Measurements from ENCODE around the gene SETD5. TPM values are rescaled to one million over a fixed set of nuclear protein-coding genes. Genes with fewer than 3 reads are reported as not detected.

The SETD5 gene
- total RNA-seq, 1 experiment from 2014 or later: 74.9 TPM

- peaks cover 9% of the 10 kb centered on the region for H3K4me1 ChIP-seq (ENCODE audit: insufficient read depth, low read length)
- peaks cover 62% of the 10 kb centered on the region for H3K79me2 ChIP-seq (ENCODE audit: low read length)
- H3K4me3 ChIP-seq (ENCODE audit: low read length): no peak overlapping the region
- no TSS peak for BruUV-seq (replicated peaks)
- no peaks in the 10 kb centered on the region for H3K27me3 ChIP-seq (ENCODE audit: low read length)
- H3K27ac ChIP-seq (ENCODE audit: low read length): no peak overlapping the region
- H3F3A ChIP-seq (ENCODE audit: low read length, unreplicated experiment): peaks cover 8% of the 10 kb centered on the region
- no peak overlapping the region for H3K4me2 ChIP-seq (ENCODE audit: low read length)
- no peaks in the 10 kb centered on the region for H3K9me2 ChIP-seq (replicated peaks; ENCODE audit: low read length)
- no peaks in the 10 kb centered on the region for H3K9me3 ChIP-seq (ENCODE audit: low read length)
- ChIA-PET POLR2A (ENCODE audit: unreplicated experiment) (no interaction called here), CTCF (no interaction called here)
- H4K20me1 ChIP-seq (ENCODE audit: low read length): peaks cover 20% of the 10 kb centered on the region; the same call in 1 of the 2 replicates
- H3K9ac ChIP-seq (ENCODE audit: low read length): no peak overlapping the region
- DNase-seq: no peak
- peaks cover 80% of the 10 kb centered on the region for H3K36me3 ChIP-seq (ENCODE audit: low read depth, low read length)
- no peak for ATAC-seq
- H2AFZ ChIP-seq (ENCODE audit: low read length): no peak overlapping the region
- TF ChIP-seq EZH2 (IDR thresholded peaks at IDR 0.05; ENCODE audit: low read length, unreplicated experiment) (no peak), CTCF (conservative IDR thresholded peaks at IDR 0.05; ENCODE audit: low read depth, low read length) (no peak), EZH2phosphoT487 (IDR thresholded peaks at IDR 0.05; ENCODE audit: borderline replicate concordance, low read length) (no peak)
- intact Hi-C loops (cut with micrococcal nuclease): no loop called here
Measured at GRCh38 chr3:9428411-9428810, 31.0 kb downstream of the SETD5 start.

- H3K9ac ChIP-seq (ENCODE audit: low read length): no peak overlapping the region
- no peak overlapping the region for H2AFZ ChIP-seq (ENCODE audit: low read length)
- no peak overlapping the region for H3K27ac ChIP-seq (ENCODE audit: low read length)
- H3K9me2 ChIP-seq (replicated peaks; ENCODE audit: low read length): no peaks in the 10 kb centered on the region
- ChIA-PET CTCF (no interaction called here), POLR2A (ENCODE audit: unreplicated experiment) (no interaction called here)
- H4K20me1 ChIP-seq (ENCODE audit: low read length): 0 out of 2 replicates have a peak, but pooled peaks cover 8% of the 10 kb centered on the region
- H3K4me1 ChIP-seq (ENCODE audit: insufficient read depth, low read length): no peaks in the 10 kb centered on the region
- no peaks in the 10 kb centered on the region for H3K27me3 ChIP-seq (ENCODE audit: low read length)
- no peaks in the 10 kb centered on the region for H3K9me3 ChIP-seq (ENCODE audit: low read length)
- intact Hi-C loops (cut with micrococcal nuclease): no loop called here
- H3F3A ChIP-seq (ENCODE audit: low read length, unreplicated experiment): no peaks in the 10 kb centered on the region
- H3K4me2 ChIP-seq (ENCODE audit: low read length): no peak overlapping the region
- TSS peak; percentile 4 for BruUV-seq (replicated peaks)
- peaks cover 41% of the 10 kb centered on the region for H3K79me2 ChIP-seq (ENCODE audit: low read length)
- TF ChIP-seq CTCF (conservative IDR thresholded peaks at IDR 0.05; ENCODE audit: low read depth, low read length) (no peak), EZH2phosphoT487 (IDR thresholded peaks at IDR 0.05; ENCODE audit: borderline replicate concordance, low read length) (no peak), EZH2 (IDR thresholded peaks at IDR 0.05; ENCODE audit: low read length, unreplicated experiment) (no peak)
- DNase-seq: no peak
- peaks cover 88% of the 10 kb centered on the region for H3K36me3 ChIP-seq (ENCODE audit: low read depth, low read length)
- no peak for ATAC-seq
- no peak overlapping the region for H3K4me3 ChIP-seq (ENCODE audit: low read length)
Measured at GRCh38 chr3:9430733-9431132, 33.3 kb downstream of the SETD5 start.

GRCh38 chr3:9433627-9434521, 36.5 kb downstream of the SETD5 start:
- no peaks in the 10 kb centered on the region for H3K4me1 ChIP-seq (ENCODE audit: insufficient read depth, low read length)
- CTCF ChIA-PET: no interaction called here

More at GRCh38 chr3:9433627-9434521, 36.5 kb downstream of the SETD5 start:
- no peak overlapping the region for H3K9ac ChIP-seq (ENCODE audit: low read length)
- no peak overlapping the region for H3K27ac ChIP-seq (ENCODE audit: low read length)
- POLR2A ChIA-PET (ENCODE audit: unreplicated experiment): no interaction called here
- H3K27me3 ChIP-seq (ENCODE audit: low read length): no peaks in the 10 kb centered on the region
- TSS peak; percentile 2 for BruUV-seq (replicated peaks)
- H3F3A ChIP-seq (ENCODE audit: low read length, unreplicated experiment): no peaks in the 10 kb centered on the region
- H3K79me2 ChIP-seq (ENCODE audit: low read length): peaks cover 32% of the 10 kb centered on the region; the same call in 1 of the 2 replicates
- DNase-seq (no peak), ATAC-seq (no peak)
- no peaks in the 10 kb centered on the region for H3K9me3 ChIP-seq (ENCODE audit: low read length)
- TF ChIP-seq CTCF (conservative IDR thresholded peaks at IDR 0.05; ENCODE audit: low read depth, low read length): no peak
- TF ChIP-seq EZH2 (IDR thresholded peaks at IDR 0.05; ENCODE audit: low read length, unreplicated experiment): no peak
- TF ChIP-seq EZH2phosphoT487 (IDR thresholded peaks at IDR 0.05; ENCODE audit: borderline replicate concordance, low read length): no peak
- intact Hi-C loops (cut with micrococcal nuclease): no loop called here
- H3K4me2 ChIP-seq (ENCODE audit: low read length): no peak overlapping the region
- no peak overlapping the region for H3K4me3 ChIP-seq (ENCODE audit: low read length)
- H2AFZ ChIP-seq (ENCODE audit: low read length): no peak overlapping the region
- peaks cover 89% of the 10 kb centered on the region for H3K36me3 ChIP-seq (ENCODE audit: low read depth, low read length)
- H3K9me2 ChIP-seq (replicated peaks; ENCODE audit: low read length): no peaks in the 10 kb centered on the region
- H4K20me1 ChIP-seq (ENCODE audit: low read length): peaks cover 15% of the 10 kb centered on the region

All from PC-3 (cell line).